Liver (tissue), 9 donors: ENCODE data around the gene CYP39A1. TPM values are rescaled to one million over a fixed set of nuclear protein-coding genes. Genes with fewer than 3 reads are reported as not detected.

Experiments used
- DNase-seq: peaks from one replicate; pipeline ENCODE4 v3.0.0-alpha.2; 2017; ENCODE audit warnings: low spot score
- H3K27ac ChIP-seq, 2 donors: one replicate each; pipeline ENCODE4 v1.7.0; 2013; ENCODE audit warnings: inconsistent platforms in 2 of 2, low read length in 2 of 2, control low read depth in 1 of 2, low read depth in 1 of 2, mild to moderate bottlenecking in 1 of 2
- H3K27me3 ChIP-seq, 4 donors: one replicate each; pipeline versions ENCODE4 v1.6.1 to v1.7.0; 2013; ENCODE audit warnings: low read length in 3 of 4, inconsistent platforms in 1 of 4, mild to moderate bottlenecking in 1 of 4, moderate library complexity in 1 of 4; ENCODE audit not compliant: control insufficient read depth in 4 of 4, insufficient read depth in 4 of 4
- H3K36me3 ChIP-seq, 4 donors: one replicate each; pipeline versions ENCODE4 v1.6.1 to v1.7.0; 2013; ENCODE audit warnings: low read length in 3 of 4, mild to moderate bottlenecking in 3 of 4, low read depth in 1 of 4, moderate library complexity in 1 of 4; ENCODE audit not compliant: control insufficient read depth in 4 of 4, insufficient read depth in 3 of 4
- H3K4me1 ChIP-seq, 4 donors: one replicate each; pipeline versions ENCODE4 v1.6.1 to v1.7.0; 2013; ENCODE audit warnings: low read length in 3 of 4, mild to moderate bottlenecking in 3 of 4, moderate library complexity in 1 of 4; ENCODE audit not compliant: control insufficient read depth in 4 of 4, insufficient read depth in 4 of 4
- H3K4me3 ChIP-seq, 3 donors: one replicate each; pipeline versions ENCODE4 v1.6.1 to v1.7.0; 2013; ENCODE audit warnings: low read length in 3 of 3, control low read depth in 1 of 3, low read depth in 1 of 3, mild to moderate bottlenecking in 1 of 3
- H3K9ac ChIP-seq, 2 donors: one replicate each; pipeline ENCODE4 v1.7.0; 2013; ENCODE audit warnings: low read length in 2 of 2, mild to moderate bottlenecking in 2 of 2, moderate library complexity in 2 of 2, control low read depth in 1 of 2, low read depth in 1 of 2
- H3K9me3 ChIP-seq, 4 donors: one replicate each; pipeline versions ENCODE4 v1.6.1 to v1.7.0; 2013; ENCODE audit warnings: low read length in 3 of 4; ENCODE audit not compliant: control insufficient read depth in 4 of 4
- ATF3 ChIP-seq: IDR thresholded peaks from 2 replicates; pipeline ENCODE4 v1.6.1; 2016; ENCODE audit warnings: antibody characterized with exemption
- CTCF ChIP-seq: fragments of 150-350 bp; IDR thresholded peaks from 2 replicates; pipeline ENCODE4 v1.5.1; 2017; ENCODE audit warnings: improper control_type of control experiment, low read depth, low read length; ENCODE audit not compliant: missing input control
- EGR1 ChIP-seq, 2 donors: IDR thresholded peaks; 2 replicates each; pipeline ENCODE4 v1.6.1; 2016 to 2018; ENCODE audit warnings: antibody characterized with exemption in 2 of 2, low read depth in 2 of 2
- FOXA1 ChIP-seq: IDR thresholded peaks from 2 replicates; pipeline ENCODE4 v1.6.1; 2016; ENCODE audit warnings: antibody characterized with exemption
- FOXA2 ChIP-seq: IDR thresholded peaks from 2 replicates; pipeline ENCODE4 v1.6.1; 2016; ENCODE audit warnings: antibody characterized with exemption
- GABPA ChIP-seq, 2 donors: IDR thresholded peaks in 1 of 2; conservative IDR thresholded peaks in 1 of 2; 2 replicates each; pipeline ENCODE4 v1.6.1; 2016; ENCODE audit warnings: antibody characterized with exemption in 2 of 2, mild to moderate bottlenecking in 1 of 2, moderate library complexity in 1 of 2
- HNF4A ChIP-seq, 2 donors: conservative IDR thresholded peaks; 2 replicates each; pipeline ENCODE4 v1.6.1; 2016; ENCODE audit warnings: antibody characterized with exemption in 2 of 2, mild to moderate bottlenecking in 2 of 2
- HNF4G ChIP-seq: IDR thresholded peaks from 2 replicates; pipeline ENCODE4 v1.6.1; 2016; ENCODE audit warnings: antibody characterized with exemption
- JUND ChIP-seq, 2 donors: IDR thresholded peaks; 2 replicates each; pipeline ENCODE4 v1.6.1; 2016; ENCODE audit warnings: antibody characterized with exemption in 2 of 2
- MAX ChIP-seq: IDR thresholded peaks from 2 replicates; pipeline ENCODE4 v1.6.1; 2016; ENCODE audit warnings: antibody characterized with exemption
- NR2F2 ChIP-seq: IDR thresholded peaks from 2 replicates; pipeline ENCODE4 v1.6.1; 2016; ENCODE audit warnings: antibody characterized with exemption
- RAD21 ChIP-seq, 2 donors: IDR thresholded peaks; 2 replicates each; pipeline ENCODE4 v1.6.1; 2016; ENCODE audit warnings: antibody characterized with exemption in 2 of 2, mild to moderate bottlenecking in 2 of 2
- REST ChIP-seq: IDR thresholded peaks from 2 replicates; pipeline ENCODE4 v1.6.1; 2016; ENCODE audit warnings: antibody characterized with exemption, mild to moderate bottlenecking
- RXRA ChIP-seq, 2 donors: IDR thresholded peaks; 2 replicates each; pipeline ENCODE4 v1.6.1; 2017 to 2018; ENCODE audit warnings: antibody characterized with exemption in 2 of 2, mild to moderate bottlenecking in 1 of 2
- SP1 ChIP-seq: IDR thresholded peaks from 2 replicates; pipeline ENCODE4 v1.6.1; 2018; ENCODE audit warnings: antibody characterized with exemption, mild to moderate bottlenecking
- TAF1 ChIP-seq: conservative IDR thresholded peaks from 2 replicates; pipeline ENCODE4 v1.6.1; 2016; ENCODE audit warnings: antibody characterized with exemption, mild to moderate bottlenecking
- YY1 ChIP-seq: IDR thresholded peaks from 2 replicates; pipeline ENCODE4 v1.6.1; 2016; ENCODE audit warnings: antibody characterized with exemption, mild to moderate bottlenecking
- ZBTB33 ChIP-seq: IDR thresholded peaks from 2 replicates; pipeline ENCODE4 v1.6.1; 2016; ENCODE audit warnings: antibody characterized with exemption
- WGBS: extraction: QIAGEN DNeasy Blood & Tissue Kit; methylation state at CpG from one replicate; pipeline ENCODE4 v1.1.7; 2013; 5-methylcytosine and 5-hydroxymethylcytosine counted together
- polyA plus RNA-seq, 2 donors: library from polyadenylated mRNA; stranded (reverse) in 1 of 2; unstranded in 1 of 2; fragments of 200-250 nt in 1 of 2; fragments of >200 nt in 1 of 2; fragmentation: Nextera tagmentation in 1 of 2; extraction: Ambion mirVana in 1 of 2; gene quantifications; one replicate each; pipeline versions ENCODE4 v1.2.1 to v1.2.3, GENCODE V29; 2013 to 2015
- total RNA-seq, 2 donors: library from RNA; depleted of rRNA; stranded (reverse); fragments of >200 nt; gene quantifications; one replicate each; pipeline ENCODE4 v1.2.3, GENCODE V29; 2014
- donor health status: healthy.
- donor health status: healthy.
- donor health status: healthy.
- donor health status: healthy.
- donor health status: healthy.

Gene CYP39A1
- total and polyA plus RNA-seq, 4 donors: 10.8 to 29.8 (median 15.2) TPM

- Histone ChIP-seq H3K36me3 (peaks cover 5 to 16% (median 10%) of the 10 kb centered on the region in 4 donors), H3K4me3 (no peak overlapping the region), H3K4me1 (no peaks in the 10 kb centered on the region), H3K9me3 (no peaks in the 10 kb centered on the region), H3K9ac (no peak overlapping the region), H3K27me3 (no peaks in the 10 kb centered on the region), H3K27ac (no peak overlapping the region)
- no peak for DNase-seq
- WGBS: 93% methylated on average over 6 of the region's 6 CpGs
- no peak for TF ChIP-seq RAD21 (IDR thresholded peaks at IDR 0.05)
- TF ChIP-seq SP1: no peak
- no peak for TF ChIP-seq EGR1 (IDR thresholded peaks at IDR 0.05; ENCODE audit: low read depth in 2 of 2)
- TF ChIP-seq HNF4G: no peak
- TF ChIP-seq FOXA1: no peak
- no peak for TF ChIP-seq FOXA2
- TF ChIP-seq HNF4A (conservative IDR thresholded peaks at IDR 0.05): no peak
- no peak for TF ChIP-seq NR2F2
- no peak for TF ChIP-seq GABPA (IDR thresholded peaks at IDR 0.05 in 1 of 2, conservative IDR thresholded peaks at IDR 0.05 in 1 of 2)
- no peak for TF ChIP-seq CTCF
- no peak for TF ChIP-seq YY1
- no peak for TF ChIP-seq REST
Measured at GRCh38 chr6:46676604-46677313, 24.1 kb upstream of the CYP39A1 start.

GRCh38 chr6:46674410-46674809 lies 21.8 kb upstream of the CYP39A1 start:
- no peaks in the 10 kb centered on the region for H3K9me3 ChIP-seq
- no peaks in the 10 kb centered on the region for H3K4me1 ChIP-seq
- H3K27me3 ChIP-seq: no peaks in the 10 kb centered on the region
- no peak overlapping the region for H3K9ac ChIP-seq
- peaks cover 5 to 19% (median 10%) of the 10 kb centered on the region in 4 donors for H3K36me3 ChIP-seq
- no peak overlapping the region for H3K4me3 ChIP-seq
- DNase-seq: no peak
- H3K27ac ChIP-seq: no peak overlapping the region
- 66% methylated on average over 1 of the region's 1 CpG for WGBS
- no peak for TF ChIP-seq ATF3
- no peak for TF ChIP-seq CTCF
- TF ChIP-seq ZBTB33: no peak
- TF ChIP-seq FOXA2: no peak
- no peak for TF ChIP-seq RXRA (IDR thresholded peaks at IDR 0.05)
- TF ChIP-seq HNF4G: no peak
- TF ChIP-seq TAF1: no peak
- TF ChIP-seq SP1: no peak
- no peak for TF ChIP-seq GABPA (IDR thresholded peaks at IDR 0.05 in 1 of 2, conservative IDR thresholded peaks at IDR 0.05 in 1 of 2)
- no peak for TF ChIP-seq JUND (IDR thresholded peaks at IDR 0.05)
- no peak for TF ChIP-seq HNF4A (conservative IDR thresholded peaks at IDR 0.05)
- TF ChIP-seq MAX: no peak
- no peak for TF ChIP-seq NR2F2
- no peak for TF ChIP-seq YY1
- TF ChIP-seq RAD21 (IDR thresholded peaks at IDR 0.05): no peak
